ENCODE data around the gene PPP3CA. TPM values are rescaled to one million over a fixed set of nuclear protein-coding genes. Genes with fewer than 3 reads are reported as not detected.
"Not testable (repeated sequence)": the region's sequence is repeated elsewhere in the genome, so short reads cannot be mapped to it uniquely, and the experiment has no call there.

The PPP3CA gene
- total RNA-seq, 1 donor from 2014 or later: 40.2 TPM

DNA sequence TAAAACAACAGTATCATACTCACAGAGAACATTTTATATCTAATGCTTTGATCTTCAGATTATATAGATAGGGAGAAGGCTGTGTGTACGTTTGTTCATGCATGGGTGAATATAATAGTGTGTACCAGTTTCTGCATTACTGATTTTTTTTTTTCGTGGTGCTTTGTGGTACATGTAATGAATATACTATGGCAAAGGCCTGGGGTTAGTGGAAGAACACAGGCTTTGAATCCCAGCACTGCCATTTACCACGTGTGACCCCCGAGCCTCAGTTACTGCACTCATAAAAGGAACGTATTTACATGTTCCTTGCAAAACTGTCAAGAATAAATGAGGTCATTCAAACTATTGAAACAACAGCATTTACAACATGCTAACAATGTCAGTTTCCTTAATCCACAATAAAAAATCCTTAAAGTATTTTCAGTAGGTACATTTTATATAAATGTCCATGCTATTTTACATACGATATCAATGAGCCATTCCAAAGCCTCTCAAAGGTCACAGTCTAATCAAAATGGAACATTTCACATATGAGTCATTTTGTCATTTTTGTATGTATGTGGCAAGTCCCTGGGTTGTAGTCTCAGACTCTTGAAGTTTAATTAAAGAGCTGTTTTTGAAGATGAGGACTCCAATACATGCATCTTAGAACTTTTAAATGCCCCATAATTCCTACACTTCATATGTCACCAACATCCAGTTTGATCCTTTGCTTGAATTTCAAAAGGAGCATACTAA lies 242.8 kb downstream of the PPP3CA start:
- Histone ChIP-seq H3K27ac (ENCODE audit: low read depth, low read length) (no peak overlapping the region), H3K9me3 (ENCODE audit: control insufficient read depth in 3 of 3, low read length in 3 of 3) (no peaks in the 10 kb centered on the region), H3K4me3 (ENCODE audit: low read length in 3 of 3) (no peak overlapping the region), H3K9ac (ENCODE audit: low read depth in 1 of 3, low read length in 3 of 3) (no peak overlapping the region), H3K4me1 (ENCODE audit: control insufficient read depth in 3 of 3, insufficient read depth in 3 of 3, low read length in 3 of 3) (peaks cover 6 to 19% (median 16%) of the 10 kb centered on the region in 3 donors), H3K36me3 (ENCODE audit: control insufficient read depth in 3 of 3, insufficient read depth in 3 of 3, low read length in 3 of 3) (no peaks in the 10 kb centered on the region), H3K27me3 (ENCODE audit: control insufficient read depth in 3 of 3, insufficient read depth in 3 of 3, low read length in 3 of 3) (no peaks in the 10 kb centered on the region)

DNA sequence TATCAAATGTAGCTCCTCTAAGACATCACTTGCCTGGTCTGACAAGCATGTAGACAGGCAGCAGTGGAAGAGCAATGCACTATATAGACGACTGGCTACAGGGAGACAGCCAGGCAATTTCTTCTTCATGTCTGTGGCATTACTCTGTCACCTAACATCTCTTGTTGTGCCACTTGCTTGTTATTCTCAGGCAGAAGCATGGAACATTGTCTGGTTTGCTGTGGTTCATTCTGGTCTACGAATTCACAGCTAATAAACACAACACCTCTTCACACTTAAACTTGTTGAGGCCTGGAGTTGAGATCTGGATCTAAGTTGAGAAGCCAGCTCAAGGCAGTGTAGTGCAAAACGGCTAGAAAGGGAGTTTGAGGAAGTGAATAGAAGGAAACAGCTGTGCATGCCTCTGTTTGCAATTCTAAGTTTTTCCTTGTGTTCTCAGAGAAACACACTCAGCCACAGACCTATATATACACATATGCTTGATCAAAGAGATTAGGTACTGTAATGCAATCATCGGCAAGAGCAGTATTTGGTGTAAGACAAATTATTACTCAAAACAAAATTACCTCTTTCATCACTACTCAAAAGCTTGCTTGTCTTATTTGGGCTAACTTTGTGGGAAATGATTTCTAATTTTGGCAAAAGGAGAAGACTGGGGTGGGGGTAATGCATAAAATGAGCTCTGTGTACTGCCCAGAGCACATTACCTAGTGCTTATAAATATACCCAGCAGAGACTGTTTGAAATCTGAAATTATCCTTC lies 243.8 kb downstream of the PPP3CA start:
- Histone ChIP-seq H3K9me3 (ENCODE audit: control insufficient read depth in 3 of 3, low read length in 3 of 3) (no peaks in the 10 kb centered on the region), H3K36me3 (ENCODE audit: control insufficient read depth in 3 of 3, insufficient read depth in 3 of 3, low read length in 3 of 3) (no peaks in the 10 kb centered on the region), H3K27me3 (ENCODE audit: control insufficient read depth in 3 of 3, insufficient read depth in 3 of 3, low read length in 3 of 3) (no peaks in the 10 kb centered on the region), H3K9ac (ENCODE audit: low read depth in 1 of 3, low read length in 3 of 3) (no peak overlapping the region), H3K27ac (ENCODE audit: low read depth, low read length) (no peak overlapping the region), H3K4me1 (ENCODE audit: control insufficient read depth in 3 of 3, insufficient read depth in 3 of 3, low read length in 3 of 3) (peaks cover 6 to 19% (median 16%) of the 10 kb centered on the region in 3 donors), H3K4me3 (ENCODE audit: low read length in 3 of 3) (no peak overlapping the region)

DNA sequence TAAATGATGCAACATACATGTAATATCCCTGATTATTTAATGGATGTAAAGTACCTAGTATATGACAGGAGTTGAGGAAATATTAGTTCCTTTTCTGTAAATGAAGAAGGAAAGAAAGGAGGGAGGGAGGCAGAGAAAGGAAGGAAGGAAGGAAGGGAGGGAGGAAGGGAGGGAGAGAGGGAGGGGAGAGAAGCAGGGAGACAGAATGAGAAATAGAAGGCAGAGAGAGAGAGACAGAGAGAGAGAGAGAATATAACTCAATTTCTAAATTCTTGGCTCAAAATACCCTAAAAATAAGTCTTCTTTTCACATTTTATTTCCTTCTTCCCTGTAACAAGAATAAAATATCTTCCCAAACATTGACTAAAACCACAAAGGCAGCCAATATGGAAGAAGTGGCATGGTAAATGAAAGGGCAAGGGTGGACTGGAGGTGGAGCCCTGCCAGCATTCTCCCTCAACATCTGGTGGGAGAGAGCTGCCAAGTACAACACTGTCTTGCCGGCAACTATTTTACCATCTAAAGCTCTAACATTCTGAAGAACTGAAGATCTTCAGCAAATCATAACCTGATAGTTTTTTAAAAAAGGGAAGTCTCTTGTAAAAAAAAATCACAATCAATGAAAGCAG lies 245.1 kb downstream of the PPP3CA start:
- H3K27me3 ChIP-seq (ENCODE audit: control insufficient read depth in 3 of 3, insufficient read depth in 3 of 3, low read length in 3 of 3): no peaks in the 10 kb centered on the region
- H3K36me3 ChIP-seq (ENCODE audit: control insufficient read depth in 3 of 3, insufficient read depth in 3 of 3, low read length in 3 of 3): no peaks in the 10 kb centered on the region
- H3K9ac ChIP-seq (ENCODE audit: low read depth in 1 of 3, low read length in 3 of 3): no peak overlapping the region
- H3K4me1 ChIP-seq (ENCODE audit: control insufficient read depth in 3 of 3, insufficient read depth in 3 of 3, low read length in 3 of 3): peaks cover 6 to 19% (median 16%) of the 10 kb centered on the region in 3 donors
- H3K27ac ChIP-seq (ENCODE audit: low read depth, low read length): no peak overlapping the region
- no peak overlapping the region for H3K4me3 ChIP-seq (ENCODE audit: low read length in 3 of 3)
- no peaks in the 10 kb centered on the region for H3K9me3 ChIP-seq (ENCODE audit: control insufficient read depth in 3 of 3, low read length in 3 of 3)

DNA sequence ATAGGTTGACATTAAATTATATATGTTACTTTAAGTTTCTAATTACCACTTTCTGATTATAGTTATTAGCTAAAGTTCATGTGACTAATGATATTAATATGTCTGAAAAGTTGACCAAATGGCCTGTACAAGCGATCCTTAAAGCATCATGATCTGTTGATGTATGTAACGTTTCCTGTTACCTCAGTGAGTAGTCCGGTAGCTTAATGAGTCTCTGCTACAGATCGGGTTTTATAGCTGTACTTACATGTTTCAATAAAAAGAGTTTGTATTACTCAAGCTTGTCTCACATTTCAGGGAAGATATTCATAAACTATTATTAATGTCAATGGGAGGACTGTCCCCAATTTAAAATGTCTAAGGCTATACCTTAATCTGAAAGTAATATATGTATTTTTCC lies 246.3 kb downstream of the PPP3CA start:
- H3K4me3 ChIP-seq (ENCODE audit: low read length in 3 of 3): no peak overlapping the region
- no peaks in the 10 kb centered on the region for H3K9me3 ChIP-seq (ENCODE audit: control insufficient read depth in 3 of 3, low read length in 3 of 3)
- H3K27ac ChIP-seq (ENCODE audit: low read depth, low read length): no peak overlapping the region
- H3K36me3 ChIP-seq (ENCODE audit: control insufficient read depth in 3 of 3, insufficient read depth in 3 of 3, low read length in 3 of 3): no peaks in the 10 kb centered on the region
- H3K9ac ChIP-seq (ENCODE audit: low read depth in 1 of 3, low read length in 3 of 3): no peak overlapping the region
- no peaks in the 10 kb centered on the region for H3K27me3 ChIP-seq (ENCODE audit: control insufficient read depth in 3 of 3, insufficient read depth in 3 of 3, low read length in 3 of 3)
- H3K4me1 ChIP-seq (ENCODE audit: control insufficient read depth in 3 of 3, insufficient read depth in 3 of 3, low read length in 3 of 3): peaks cover 6 to 19% (median 16%) of the 10 kb centered on the region in 3 donors

DNA sequence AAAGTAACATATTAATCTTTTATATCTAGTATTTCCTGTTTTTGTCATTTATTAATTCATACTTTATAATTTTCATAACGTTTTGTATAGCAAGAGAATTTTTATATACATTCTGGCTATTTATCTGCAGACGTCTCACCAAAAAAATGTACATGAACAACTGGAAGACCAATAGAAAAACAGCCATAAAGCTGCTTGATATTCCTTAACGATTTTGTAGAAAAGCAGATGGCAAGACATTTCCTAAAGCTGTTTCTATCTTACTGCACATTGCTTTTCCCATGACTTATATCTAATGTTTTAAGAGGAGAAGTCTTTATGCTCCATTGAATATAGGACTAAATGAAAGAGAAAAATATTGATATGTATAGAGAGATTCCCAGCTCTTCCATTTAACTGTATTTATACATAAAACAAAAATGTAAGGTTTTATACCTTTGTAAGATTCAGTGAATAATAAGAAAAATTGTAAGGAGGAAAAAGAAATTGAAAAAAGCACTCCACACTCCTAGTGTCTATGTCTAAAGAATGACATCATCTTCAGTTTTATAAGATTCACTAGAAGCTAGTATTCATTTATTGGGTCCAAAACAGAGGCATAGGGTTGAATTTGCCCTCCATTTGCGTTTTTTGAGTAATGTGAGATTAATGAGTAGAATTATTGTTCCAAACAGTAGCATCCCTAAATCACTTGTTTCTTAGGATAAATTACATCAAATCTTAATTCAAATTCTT lies 248.5 kb downstream of the PPP3CA start:
- H3K36me3 ChIP-seq (ENCODE audit: control insufficient read depth in 3 of 3, insufficient read depth in 3 of 3, low read length in 3 of 3): peaks cover 0 to 2% (median 0%) of the 10 kb centered on the region in 3 donors
- H3K9ac ChIP-seq (ENCODE audit: low read depth in 1 of 3, low read length in 3 of 3): no peak overlapping the region
- H3K27me3 ChIP-seq (ENCODE audit: control insufficient read depth in 3 of 3, insufficient read depth in 3 of 3, low read length in 3 of 3): no peaks in the 10 kb centered on the region
- no peak overlapping the region for H3K4me3 ChIP-seq (ENCODE audit: low read length in 3 of 3)
- peaks cover 6 to 13% (median 9%) of the 10 kb centered on the region in 3 donors for H3K4me1 ChIP-seq (ENCODE audit: control insufficient read depth in 3 of 3, insufficient read depth in 3 of 3, low read length in 3 of 3)
- H3K9me3 ChIP-seq (ENCODE audit: control insufficient read depth in 3 of 3, low read length in 3 of 3): no peaks in the 10 kb centered on the region
- H3K27ac ChIP-seq (ENCODE audit: low read depth, low read length): no peak overlapping the region

DNA sequence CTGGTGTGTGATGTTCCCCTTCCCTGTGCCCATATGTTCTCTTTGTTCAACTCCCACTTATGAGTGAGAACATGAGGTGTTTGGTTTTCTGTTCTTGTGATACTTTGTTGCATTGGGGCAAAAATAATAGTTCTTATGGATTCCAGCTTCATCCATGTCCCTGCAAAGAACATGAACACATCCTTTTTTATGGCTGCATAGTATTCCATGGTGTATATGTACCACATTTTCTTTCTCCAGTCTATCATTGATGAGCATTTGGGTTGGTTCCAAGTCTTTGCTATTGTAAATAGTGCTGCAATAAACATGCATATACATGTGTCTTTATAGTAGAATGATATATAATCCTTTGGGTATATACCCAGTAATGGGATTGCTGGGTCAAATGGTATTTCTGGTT lies 254.7 kb downstream of the PPP3CA start:
- H3K9me3 ChIP-seq (ENCODE audit: control insufficient read depth in 3 of 3, low read length in 3 of 3); H3K27me3 ChIP-seq (ENCODE audit: control insufficient read depth in 3 of 3, insufficient read depth in 3 of 3, low read length in 3 of 3); H3K4me1 ChIP-seq (ENCODE audit: control insufficient read depth in 3 of 3, insufficient read depth in 3 of 3, low read length in 3 of 3); H3K36me3 ChIP-seq (ENCODE audit: control insufficient read depth in 3 of 3, insufficient read depth in 3 of 3, low read length in 3 of 3); H3K4me3 ChIP-seq (ENCODE audit: low read length in 3 of 3); H3K27ac ChIP-seq (ENCODE audit: low read depth, low read length); H3K9ac ChIP-seq (ENCODE audit: low read depth in 1 of 3, low read length in 3 of 3): not testable (repeated sequence)

DNA sequence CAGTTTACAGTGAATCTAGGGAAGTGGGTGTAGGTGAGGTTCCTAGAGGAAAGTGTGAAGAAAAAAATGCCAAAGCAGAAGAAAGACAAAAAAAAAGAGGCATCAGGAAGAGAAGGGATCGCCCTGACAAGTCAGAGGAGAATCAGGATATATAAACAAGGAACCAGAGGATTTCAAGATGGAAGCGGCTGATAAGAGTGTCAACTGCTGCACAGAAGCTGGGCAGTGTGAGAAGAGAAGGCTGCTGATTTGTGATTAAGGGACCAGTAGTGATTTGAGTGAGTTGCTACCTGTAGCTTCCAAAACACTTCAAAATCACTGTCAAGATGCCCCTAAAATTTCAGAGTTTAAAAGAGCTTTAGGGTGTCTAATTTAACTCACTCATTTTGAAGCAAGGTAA lies 258.2 kb downstream of the PPP3CA start:
- peaks cover 0 to 4% (median 0%) of the 10 kb centered on the region in 3 donors for H3K4me1 ChIP-seq (ENCODE audit: control insufficient read depth in 3 of 3, insufficient read depth in 3 of 3, low read length in 3 of 3)
- H3K27me3 ChIP-seq (ENCODE audit: control insufficient read depth in 3 of 3, insufficient read depth in 3 of 3, low read length in 3 of 3): no peaks in the 10 kb centered on the region
- H3K27ac ChIP-seq (ENCODE audit: low read depth, low read length): no peak overlapping the region
- H3K9me3 ChIP-seq (ENCODE audit: control insufficient read depth in 3 of 3, low read length in 3 of 3): no peaks in the 10 kb centered on the region
- H3K36me3 ChIP-seq (ENCODE audit: control insufficient read depth in 3 of 3, insufficient read depth in 3 of 3, low read length in 3 of 3): peaks cover 0 to 5% (median 0%) of the 10 kb centered on the region in 3 donors
- H3K4me3 ChIP-seq (ENCODE audit: low read length in 3 of 3): no peak overlapping the region
- H3K9ac ChIP-seq (ENCODE audit: low read depth in 1 of 3, low read length in 3 of 3): no peak overlapping the region

DNA sequence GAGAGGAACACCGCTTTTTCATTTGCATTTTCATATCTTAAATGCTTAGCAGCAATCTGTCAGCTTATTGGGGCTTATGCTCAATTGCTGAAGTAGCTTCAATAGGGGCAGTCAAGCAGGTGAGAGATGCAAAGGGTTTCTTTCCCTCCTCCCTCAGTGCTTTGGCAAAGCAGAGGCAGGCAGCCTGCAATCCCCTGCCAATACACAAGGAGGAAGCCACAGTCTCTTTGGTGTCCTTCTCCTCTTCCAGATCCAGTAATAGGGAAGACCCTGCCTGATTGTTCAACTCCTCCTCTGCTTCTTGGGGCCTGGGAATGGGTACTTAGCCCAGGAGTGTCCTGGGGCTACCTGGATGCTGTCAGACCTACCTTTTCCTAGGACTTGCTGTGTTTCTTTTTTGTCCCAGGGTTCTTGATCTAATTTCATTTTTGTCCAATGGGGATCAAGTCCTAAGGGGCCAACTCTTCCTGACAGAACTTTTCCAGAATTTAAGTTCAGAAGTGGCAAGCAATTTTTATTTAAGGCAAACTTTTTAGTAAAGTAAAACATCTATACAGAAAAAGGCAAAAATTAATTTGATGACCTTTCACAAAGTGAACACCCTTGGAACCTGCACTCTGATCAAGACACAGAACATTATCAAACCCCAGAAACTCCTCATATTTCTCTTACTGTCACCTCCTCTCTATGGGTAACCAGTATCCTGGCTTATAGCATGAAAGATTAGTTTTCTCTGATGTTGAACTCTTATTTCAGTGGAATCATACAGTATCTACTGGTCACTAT lies 260.3 kb downstream of the PPP3CA start:
- Histone ChIP-seq H3K27ac (ENCODE audit: low read depth, low read length) (no peak overlapping the region), H3K9ac (ENCODE audit: low read depth in 1 of 3, low read length in 3 of 3) (no peak overlapping the region), H3K4me1 (ENCODE audit: control insufficient read depth in 3 of 3, insufficient read depth in 3 of 3, low read length in 3 of 3) (peaks cover 0 to 4% (median 0%) of the 10 kb centered on the region in 3 donors), H3K9me3 (ENCODE audit: control insufficient read depth in 3 of 3, low read length in 3 of 3) (no peaks in the 10 kb centered on the region), H3K36me3 (ENCODE audit: control insufficient read depth in 3 of 3, insufficient read depth in 3 of 3, low read length in 3 of 3) (no peaks in the 10 kb centered on the region), H3K4me3 (ENCODE audit: low read length in 3 of 3) (no peak overlapping the region), H3K27me3 (ENCODE audit: control insufficient read depth in 3 of 3, insufficient read depth in 3 of 3, low read length in 3 of 3) (no peaks in the 10 kb centered on the region)

DNA sequence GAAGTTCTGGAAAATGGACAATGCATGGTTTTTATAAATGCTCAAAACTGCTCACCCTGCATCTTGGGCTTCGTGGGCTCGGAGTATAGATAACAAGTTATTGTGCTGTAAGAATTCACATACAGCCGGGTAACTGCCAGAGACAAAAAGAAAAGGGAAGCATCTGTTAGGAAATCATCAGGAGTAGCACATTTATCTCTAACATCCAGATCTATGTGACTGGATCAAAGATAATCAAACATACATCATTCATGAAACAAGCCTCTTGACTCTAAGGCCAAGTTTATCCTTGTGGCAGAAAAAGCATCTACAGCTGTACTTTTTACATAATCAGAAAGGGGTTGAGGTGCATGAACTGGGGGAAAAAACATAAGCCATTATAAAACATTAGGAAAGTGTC lies 264.2 kb downstream of the PPP3CA start:
- Histone ChIP-seq H3K27ac (ENCODE audit: low read depth, low read length) (no peak overlapping the region), H3K9me3 (ENCODE audit: control insufficient read depth in 3 of 3, low read length in 3 of 3) (no peaks in the 10 kb centered on the region), H3K4me1 (ENCODE audit: control insufficient read depth in 3 of 3, insufficient read depth in 3 of 3, low read length in 3 of 3) (no peaks in the 10 kb centered on the region), H3K4me3 (ENCODE audit: low read length in 3 of 3) (no peak overlapping the region), H3K9ac (ENCODE audit: low read depth in 1 of 3, low read length in 3 of 3) (no peak overlapping the region), H3K27me3 (ENCODE audit: control insufficient read depth in 3 of 3, insufficient read depth in 3 of 3, low read length in 3 of 3) (no peaks in the 10 kb centered on the region), H3K36me3 (ENCODE audit: control insufficient read depth in 3 of 3, insufficient read depth in 3 of 3, low read length in 3 of 3) (no peaks in the 10 kb centered on the region)
